ENCODE results near the gene PDLIM7. TPM values are rescaled to one million over a fixed set of nuclear protein-coding genes. Genes with fewer than 3 reads are reported as not detected.
A peak's percentile ranks its signal among the peaks of the same experiment; 100 is the strongest.

Gene PDLIM7
- total and polyA plus RNA-seq, 11 donors, result 36.3 to 124 (median 52.5) TPM

- Histone ChIP-seq H3K4me1 (peaks cover 2 to 35% (median 21%) of the 10 kb centered on the region in 12 donors), H3K27me3 (peaks cover 0 to 19% (median 3%) of the 10 kb centered on the region in 9 donors), H3K27ac (peak overlapping the region in 1 of 12 donors; percentile 60), H3K36me3 (peaks cover 0 to 22% (median 5%) of the 10 kb centered on the region in 9 donors), H3K4me3 (peak overlapping the region in 9 of 12 donors; percentile 55 to 78 (median 69)), H3K9me3 (no peaks in the 10 kb centered on the region)
- intact Hi-C loops (cut with DNase I), result loop anchor here in 1 of 10 donors (2.0 kb wide), 1 partner anchor 41 kb away; no protein-coding TSS in a partner anchor
- WGBS, 4 donors, result 8 to 15% (median 12%) methylated on average over 8 of the region's 8 CpGs
- no peak for ATAC-seq
- no peak for TF ChIP-seq CTCF (IDR thresholded peaks at IDR 0.05)
- no peak for TF ChIP-seq POLR2A (IDR thresholded peaks at IDR 0.05)
- DNase-seq, result no peak
These were observed 51.5 kb downstream of the PDLIM7 start for GRCh38 chr5:177445917-177446199.

GRCh38 chr5:177445052-177445916 is 52.1 kb downstream of the PDLIM7 start:
- Histone ChIP-seq H3K27me3 (peaks cover 0 to 13% (median 3%) of the 10 kb centered on the region in 9 donors), H3K27ac (peak overlapping the region in 1 of 12 donors; percentile 60), H3K4me3 (peak overlapping the region in 1 of 12 donors; percentile 69), H3K4me1 (peaks cover 2 to 32% (median 20%) of the 10 kb centered on the region in 12 donors), H3K9me3 (no peaks in the 10 kb centered on the region), H3K36me3 (peaks cover 0 to 27% (median 5%) of the 10 kb centered on the region in 9 donors)
- TF ChIP-seq POLR2A (IDR thresholded peaks at IDR 0.05) (no peak), CTCF (IDR thresholded peaks at IDR 0.05) (no peak)
- DNase-seq (no peak), ATAC-seq (no peak)
- intact Hi-C loops (cut with DNase I), result no loop called here
- WGBS, 4 donors, result 59 to 63% (median 62%) methylated on average over 7 to 10 of the region's 10 CpGs

GRCh38 chr5:177444106-177445051 is 53.0 kb downstream of the PDLIM7 start:
- Histone ChIP-seq H3K4me3 (no peak overlapping the region), H3K36me3 (peaks cover 0 to 36% (median 5%) of the 10 kb centered on the region in 9 donors), H3K27me3 (peaks cover 0 to 11% (median 0%) of the 10 kb centered on the region in 9 donors), H3K9me3 (no peaks in the 10 kb centered on the region), H3K27ac (no peak overlapping the region), H3K4me1 (peaks cover 2 to 32% (median 20%) of the 10 kb centered on the region in 12 donors)
- no peak for ATAC-seq
- intact Hi-C loops (cut with DNase I), result no loop called here
- DNase-seq, result no peak
- WGBS, 4 donors, result 67 to 80% (median 77%) methylated on average over 6 to 7 of the region's 7 CpGs
- TF ChIP-seq CTCF (IDR thresholded peaks at IDR 0.05) (no peak), POLR2A (IDR thresholded peaks at IDR 0.05) (no peak)

All from heart left ventricle (tissue), 16 donors.